ENCODE data around the gene TSN. TPM values are rescaled to one million over a fixed set of nuclear protein-coding genes. Genes with fewer than 3 reads are reported as not detected.
"Not testable (repeated sequence)": the region's sequence is repeated elsewhere in the genome, so short reads cannot be mapped to it uniquely, and the experiment has no call there.

TSN gene
- total and polyA plus RNA-seq, 2 donors = 34.6 to 58.8 TPM

DNA sequence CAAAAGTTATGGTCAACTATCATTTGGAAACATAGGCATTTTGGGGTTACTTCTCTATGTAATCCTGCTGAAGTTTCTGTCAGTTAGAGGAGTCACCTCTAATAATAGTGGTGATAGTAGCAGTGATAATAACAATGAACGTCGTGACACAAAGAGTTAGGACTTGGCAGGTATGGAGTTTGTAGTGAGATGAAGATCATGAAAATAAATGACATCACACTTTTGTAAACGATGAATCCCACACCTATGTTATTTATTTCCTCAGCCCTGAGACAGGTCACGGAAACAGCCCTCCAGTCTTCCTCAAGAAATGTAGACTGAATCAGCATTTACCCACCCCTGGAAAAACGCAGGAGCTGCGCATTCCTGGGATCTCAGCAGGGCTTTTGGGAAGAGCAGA is 38.8 kb downstream of the TSN start:
- Histone ChIP-seq H3K4me1 (ENCODE audit: insufficient read depth) (no peaks in the 10 kb centered on the region), H3K36me3 (ENCODE audit: insufficient read depth) (no peaks in the 10 kb centered on the region), H3K4me3 (ENCODE audit: low read depth, low read length) (no peak overlapping the region), H3K27ac (ENCODE audit: low read depth) (no peak overlapping the region)
- no peak for DNase-seq (ENCODE audit: extremely low spot score)
- WGBS = 82% methylated on average over 6 of the region's 6 CpGs

GRCh38 chr2:121796239-121796638 is 40.8 kb downstream of the TSN start:
- WGBS = 80% methylated on average over 4 of the region's 4 CpGs
- DNase-seq (ENCODE audit: extremely low spot score) = no peak
- H3K36me3 ChIP-seq (ENCODE audit: insufficient read depth) = no peaks in the 10 kb centered on the region
- H3K4me3 ChIP-seq (ENCODE audit: low read depth, low read length) = no peak overlapping the region
- H3K27ac ChIP-seq (ENCODE audit: low read depth) = no peak overlapping the region
- H3K4me1 ChIP-seq (ENCODE audit: insufficient read depth) = no peaks in the 10 kb centered on the region

- H3K4me1 ChIP-seq (ENCODE audit: insufficient read depth) = no peaks in the 10 kb centered on the region
- 78% methylated on average over 1 of the region's 1 CpG for WGBS
Observed at GRCh38 chr2:121798617-121799016, 43.2 kb downstream of the TSN start.

DNA sequence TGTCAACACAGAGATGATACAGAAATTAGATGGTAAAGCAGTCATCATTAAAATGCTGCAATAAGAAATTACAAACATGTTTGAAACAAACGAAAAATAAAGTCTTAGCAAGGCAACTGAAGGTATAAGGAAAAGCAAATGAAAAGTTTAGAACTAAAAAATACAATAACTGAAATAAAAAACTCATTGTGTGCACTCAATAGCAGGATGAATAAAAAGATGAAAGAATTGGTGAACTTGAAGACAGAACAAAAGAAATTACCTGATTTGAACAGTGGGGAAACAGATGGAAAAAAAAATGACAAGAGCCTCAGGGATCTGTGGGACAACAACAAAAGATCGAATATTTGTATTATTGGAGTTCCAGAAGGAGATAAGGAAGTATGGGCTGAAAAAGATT is 46.5 kb downstream of the TSN start:
- no peak overlapping the region for H3K27ac ChIP-seq (ENCODE audit: low read depth)
- H3K4me1 ChIP-seq (ENCODE audit: insufficient read depth) = no peaks in the 10 kb centered on the region
- 69% methylated on average over 2 of the region's 2 CpGs for WGBS
- no peaks in the 10 kb centered on the region for H3K36me3 ChIP-seq (ENCODE audit: insufficient read depth)
- no peak overlapping the region for H3K4me3 ChIP-seq (ENCODE audit: low read depth, low read length)
- no peak for DNase-seq (ENCODE audit: extremely low spot score)

More at GRCh38 chr2:121798617-121799016, 43.2 kb downstream of the TSN start:
- H3K4me3 ChIP-seq (ENCODE audit: low read depth, low read length) = no peak overlapping the region
- no peak for DNase-seq (ENCODE audit: extremely low spot score)
- H3K36me3 ChIP-seq (ENCODE audit: insufficient read depth) = no peaks in the 10 kb centered on the region
- no peak overlapping the region for H3K27ac ChIP-seq (ENCODE audit: low read depth)

DNA sequence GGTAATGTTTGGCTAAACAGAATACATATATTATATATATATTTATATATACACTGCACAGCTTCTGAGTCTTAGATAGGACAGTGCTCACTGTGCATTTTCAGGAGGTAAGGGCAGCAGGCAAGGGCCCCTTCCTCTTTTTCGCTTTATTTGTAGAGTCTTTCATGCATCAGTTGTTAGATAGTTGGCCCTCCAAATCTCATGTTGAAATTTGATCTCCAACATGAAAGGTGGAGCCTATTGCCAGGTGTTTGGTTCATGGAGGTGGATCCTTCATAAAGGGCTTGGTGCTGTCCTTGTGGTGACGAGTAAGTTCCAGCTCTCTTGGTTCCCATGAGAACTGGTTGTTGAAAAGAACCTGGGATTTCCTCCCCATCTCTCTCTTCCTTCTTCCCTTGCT is 48.1 kb downstream of the TSN start:
- DNase-seq (ENCODE audit: extremely low spot score) = no peak
- H3K27ac ChIP-seq (ENCODE audit: low read depth) = no peak overlapping the region
- WGBS = 85% methylated on average over 2 of the region's 2 CpGs
- no peaks in the 10 kb centered on the region for H3K36me3 ChIP-seq (ENCODE audit: insufficient read depth)
- no peaks in the 10 kb centered on the region for H3K4me1 ChIP-seq (ENCODE audit: insufficient read depth)
- no peak overlapping the region for H3K4me3 ChIP-seq (ENCODE audit: low read depth, low read length)

GRCh38 chr2:121804340-121804739 is 48.9 kb downstream of the TSN start:
- H3K4me3 ChIP-seq (ENCODE audit: low read depth, low read length) = no peak overlapping the region
- DNase-seq (ENCODE audit: extremely low spot score) = peak; percentile 17
- 22% methylated on average over 5 of the region's 5 CpGs for WGBS
- H3K27ac ChIP-seq (ENCODE audit: low read depth) = no peak overlapping the region
- H3K36me3 ChIP-seq (ENCODE audit: insufficient read depth) = no peaks in the 10 kb centered on the region
- no peaks in the 10 kb centered on the region for H3K4me1 ChIP-seq (ENCODE audit: insufficient read depth)

GRCh38 chr2:121804997-121805765 is 49.7 kb downstream of the TSN start:
- WGBS = 65% methylated on average over 3 of the region's 3 CpGs
- no peaks in the 10 kb centered on the region for H3K4me1 ChIP-seq (ENCODE audit: insufficient read depth)
- no peak for DNase-seq (ENCODE audit: extremely low spot score)

DNA sequence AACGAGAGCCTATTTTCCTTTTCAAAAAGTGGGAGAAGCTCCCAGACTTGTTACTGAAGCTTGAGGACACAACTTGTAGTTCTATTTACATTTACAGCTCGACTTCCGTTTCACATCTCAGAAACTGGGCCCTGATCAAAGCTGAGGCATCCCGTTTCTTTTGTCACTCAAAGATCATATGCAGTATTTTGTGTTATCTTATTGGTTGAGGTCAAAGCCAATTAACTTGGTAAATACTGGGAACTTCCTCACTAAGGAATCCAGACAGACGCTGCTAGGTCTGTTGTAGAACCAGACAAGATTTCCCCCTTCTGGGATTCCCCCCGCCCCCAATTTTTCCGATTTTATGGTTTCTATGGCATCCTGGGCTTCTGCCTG is 50.3 kb downstream of the TSN start:
- Histone ChIP-seq H3K36me3 (ENCODE audit: insufficient read depth) (no peaks in the 10 kb centered on the region), H3K4me1 (ENCODE audit: insufficient read depth) (no peaks in the 10 kb centered on the region), H3K4me3 (ENCODE audit: low read depth, low read length) (no peak overlapping the region), H3K27ac (ENCODE audit: low read depth) (no peak overlapping the region)
- no peak for DNase-seq (ENCODE audit: extremely low spot score)
- WGBS = 60% methylated on average over 7 of the region's 7 CpGs

More at GRCh38 chr2:121804997-121805765, 49.7 kb downstream of the TSN start:
- H3K36me3 ChIP-seq (ENCODE audit: insufficient read depth) = no peaks in the 10 kb centered on the region
- H3K27ac ChIP-seq (ENCODE audit: low read depth) = no peak overlapping the region
- H3K4me3 ChIP-seq (ENCODE audit: low read depth, low read length) = no peak overlapping the region

- not testable (repeated sequence) for DNase-seq (ENCODE audit: extremely low spot score)
- WGBS = 85% methylated on average over 8 of the region's 8 CpGs
Observed at GRCh38 chr2:121807771-121808170, 52.3 kb downstream of the TSN start.

DNA sequence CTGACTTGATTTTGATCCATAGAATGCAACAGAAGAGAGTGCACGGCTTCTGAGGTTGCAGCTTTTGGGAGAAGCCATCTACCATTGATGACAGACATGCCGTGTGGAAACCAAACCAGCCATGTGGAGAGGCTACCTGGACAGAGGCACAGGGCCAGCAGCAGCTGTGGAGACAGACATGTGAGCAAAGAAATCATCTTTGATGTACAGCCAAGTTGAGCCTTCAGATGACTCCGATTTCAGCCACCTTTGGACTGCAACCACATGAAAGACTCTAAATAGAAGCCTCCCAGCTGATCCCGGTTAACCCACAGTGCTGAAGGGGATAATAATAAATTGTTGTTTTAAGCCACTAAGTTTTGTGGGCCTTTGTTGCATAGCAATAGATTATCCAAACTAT is 54.2 kb downstream of the TSN start:
- Histone ChIP-seq H3K36me3 (ENCODE audit: insufficient read depth) (no peaks in the 10 kb centered on the region), H3K27ac (ENCODE audit: low read depth) (no peak overlapping the region), H3K4me1 (ENCODE audit: insufficient read depth) (no peaks in the 10 kb centered on the region), H3K4me3 (ENCODE audit: low read depth, low read length) (no peak overlapping the region)
- DNase-seq (ENCODE audit: extremely low spot score) = no peak
- WGBS = 55% methylated on average over 4 of the region's 4 CpGs

More at GRCh38 chr2:121807771-121808170, 52.3 kb downstream of the TSN start:
- not testable (repeated sequence) for H3K4me1 ChIP-seq (ENCODE audit: insufficient read depth); H3K27ac ChIP-seq (ENCODE audit: low read depth); H3K4me3 ChIP-seq (ENCODE audit: low read depth, low read length); H3K36me3 ChIP-seq (ENCODE audit: insufficient read depth)

GRCh38 chr2:121810959-121811853 is 55.8 kb downstream of the TSN start:
- 27% methylated on average over 17 of the region's 17 CpGs for WGBS
- H3K36me3 ChIP-seq (ENCODE audit: insufficient read depth) = no peaks in the 10 kb centered on the region
- no peaks in the 10 kb centered on the region for H3K4me1 ChIP-seq (ENCODE audit: insufficient read depth)
- DNase-seq (ENCODE audit: extremely low spot score) = peak; percentile 50
- no peak overlapping the region for H3K4me3 ChIP-seq (ENCODE audit: low read depth, low read length)
- H3K27ac ChIP-seq (ENCODE audit: low read depth) = no peak overlapping the region

- not testable (repeated sequence) for H3K4me3 ChIP-seq (ENCODE audit: low read depth, low read length); H3K4me1 ChIP-seq (ENCODE audit: insufficient read depth); DNase-seq (ENCODE audit: extremely low spot score); H3K36me3 ChIP-seq (ENCODE audit: insufficient read depth); H3K27ac ChIP-seq (ENCODE audit: low read depth)
- 96% methylated on average over 3 of the region's 3 CpGs for WGBS
Observed at GRCh38 chr2:121813083-121813482, 57.6 kb downstream of the TSN start.

- no peak for DNase-seq (ENCODE audit: extremely low spot score)
- no peak overlapping the region for H3K27ac ChIP-seq (ENCODE audit: low read depth)
- no peak overlapping the region for H3K4me3 ChIP-seq (ENCODE audit: low read depth, low read length)
- no peaks in the 10 kb centered on the region for H3K36me3 ChIP-seq (ENCODE audit: insufficient read depth)
- 87% methylated on average over 8 of the region's 8 CpGs for WGBS
- H3K4me1 ChIP-seq (ENCODE audit: insufficient read depth) = no peaks in the 10 kb centered on the region
Observed at GRCh38 chr2:121815216-121815615, 59.8 kb downstream of the TSN start.

- WGBS = 96% methylated on average over 7 of the region's 7 CpGs
- Histone ChIP-seq H3K36me3 (ENCODE audit: insufficient read depth) (no peaks in the 10 kb centered on the region), H3K4me1 (ENCODE audit: insufficient read depth) (no peaks in the 10 kb centered on the region), H3K4me3 (ENCODE audit: low read depth, low read length) (no peak overlapping the region), H3K27ac (ENCODE audit: low read depth) (no peak overlapping the region)
- DNase-seq (ENCODE audit: extremely low spot score) = no peak
Observed at GRCh38 chr2:121816797-121817196, 61.3 kb downstream of the TSN start.
